SK-N-MC (cell line): ENCODE data around the gene DAB1.

Experiments used
- DNase-seq: peaks from one replicate; pipeline ENCODE4 v3.0.0-alpha.2; 2011; ENCODE audit warnings: low read depth, low spot score
- H3K27ac ChIP-seq: fragments of 200-600 bp; sonication (generic); 2 replicates; pipeline ENCODE4 v1.5.1; 2016; ENCODE audit warnings: mixed run types
- H3K36me3 ChIP-seq: fragments of 200-600 bp; sonication (generic); 2 replicates; pipeline ENCODE4 v1.6.1; 2017; ENCODE audit warnings: antibody characterized with exemption, low read length, mixed read lengths; ENCODE audit not compliant: insufficient read depth
- H3K4me3 ChIP-seq: fragments of 200-600 bp; sonication (generic); 2 replicates; pipeline ENCODE4 v1.5.1; 2016
- H3K9ac ChIP-seq: fragments of 200-600 bp; sonication (generic); 2 replicates; pipeline ENCODE4 v1.8.0; 2017; ENCODE audit warnings: mixed run types, mixed read lengths; ENCODE audit not compliant: insufficient read length
- H3K9me3 ChIP-seq: fragments of 200-600 bp; sonication (generic); 2 replicates; pipeline ENCODE4 v1.6.1; 2017; ENCODE audit warnings: low read depth, mild to moderate bottlenecking, antibody characterized with exemption, low read length, moderate library complexity, mixed read lengths
- EZH2 ChIP-seq: fragments of 200-600 bp; sonication (generic); IDR thresholded peaks from one replicate; pipeline ENCODE4 v1.6.1; 2017; ENCODE audit warnings: antibody characterized with exemption
- FOXP2 ChIP-seq: optimal IDR thresholded peaks from 2 replicates; pipeline ENCODE3; 2011; ENCODE audit warnings: mild to moderate bottlenecking, moderate library complexity; ENCODE audit not compliant: insufficient read depth; ENCODE audit errors: extremely low read length, control extremely low read depth
- POLR2AphosphoS5 ChIP-seq: IDR thresholded peaks from 2 replicates; pipeline ENCODE4 v1.6.1; 2012; ENCODE audit warnings: mild to moderate bottlenecking, low read depth, low read length, borderline replicate concordance

Gene DAB1

GRCh38 chr1:57156907-57157306 is 267.0 kb downstream of the DAB1 start:
- H3K9me3 ChIP-seq = no peaks in the 10 kb centered on the region
- H3K4me3 ChIP-seq = no peak overlapping the region
- no peaks in the 10 kb centered on the region for H3K36me3 ChIP-seq
- no peak overlapping the region for H3K9ac ChIP-seq
- TF ChIP-seq EZH2 = no peak
- no peak for TF ChIP-seq FOXP2
- TF ChIP-seq POLR2AphosphoS5 = no peak
- no peak for DNase-seq
- no peak overlapping the region for H3K27ac ChIP-seq

- DNase-seq = no peak
- no peak for TF ChIP-seq FOXP2
- no peak for TF ChIP-seq POLR2AphosphoS5
- no peak for TF ChIP-seq EZH2
Observed at GRCh38 chr1:57146100-57146499, 277.8 kb downstream of the DAB1 start.

DNA sequence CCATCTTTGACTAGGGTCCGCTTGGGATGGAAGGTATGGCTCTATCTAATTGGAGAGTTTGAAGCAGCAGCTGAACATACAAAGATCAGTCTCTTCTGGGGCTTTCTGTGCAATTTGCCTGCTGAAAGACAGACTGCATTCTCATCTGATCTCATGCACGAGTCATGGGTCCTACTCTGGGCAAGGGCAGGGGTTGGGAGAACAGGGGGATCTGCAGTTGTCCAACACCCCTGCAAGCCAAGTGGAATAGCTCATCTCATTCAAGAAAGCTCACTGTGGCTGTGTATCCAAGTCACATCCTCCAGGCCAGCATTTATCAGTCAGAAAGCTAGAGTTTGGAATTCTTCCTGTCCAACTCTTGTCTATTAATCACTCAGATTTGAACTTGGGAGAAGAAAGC is 280.9 kb downstream of the DAB1 start:
- TF ChIP-seq POLR2AphosphoS5 (no peak), EZH2 (no peak), FOXP2 (no peak)
- no peak for DNase-seq
- Histone ChIP-seq H3K36me3 (no peaks in the 10 kb centered on the region), H3K9me3 (no peaks in the 10 kb centered on the region), H3K27ac (no peak overlapping the region), H3K9ac (no peak overlapping the region), H3K4me3 (no peak overlapping the region)

More at GRCh38 chr1:57146100-57146499, 277.8 kb downstream of the DAB1 start:
- Histone ChIP-seq H3K9me3 (no peaks in the 10 kb centered on the region), H3K27ac (no peak overlapping the region), H3K36me3 (no peaks in the 10 kb centered on the region), H3K9ac (no peak overlapping the region), H3K4me3 (no peak overlapping the region)

- no peak for TF ChIP-seq POLR2AphosphoS5
- TF ChIP-seq FOXP2 = no peak
- TF ChIP-seq EZH2 = no peak
- DNase-seq = no peak
- Histone ChIP-seq H3K9me3 (no peaks in the 10 kb centered on the region), H3K27ac (no peak overlapping the region), H3K9ac (no peak overlapping the region), H3K36me3 (no peaks in the 10 kb centered on the region), H3K4me3 (no peak overlapping the region)
Observed at GRCh38 chr1:57142169-57142568, 281.7 kb downstream of the DAB1 start.

DNA sequence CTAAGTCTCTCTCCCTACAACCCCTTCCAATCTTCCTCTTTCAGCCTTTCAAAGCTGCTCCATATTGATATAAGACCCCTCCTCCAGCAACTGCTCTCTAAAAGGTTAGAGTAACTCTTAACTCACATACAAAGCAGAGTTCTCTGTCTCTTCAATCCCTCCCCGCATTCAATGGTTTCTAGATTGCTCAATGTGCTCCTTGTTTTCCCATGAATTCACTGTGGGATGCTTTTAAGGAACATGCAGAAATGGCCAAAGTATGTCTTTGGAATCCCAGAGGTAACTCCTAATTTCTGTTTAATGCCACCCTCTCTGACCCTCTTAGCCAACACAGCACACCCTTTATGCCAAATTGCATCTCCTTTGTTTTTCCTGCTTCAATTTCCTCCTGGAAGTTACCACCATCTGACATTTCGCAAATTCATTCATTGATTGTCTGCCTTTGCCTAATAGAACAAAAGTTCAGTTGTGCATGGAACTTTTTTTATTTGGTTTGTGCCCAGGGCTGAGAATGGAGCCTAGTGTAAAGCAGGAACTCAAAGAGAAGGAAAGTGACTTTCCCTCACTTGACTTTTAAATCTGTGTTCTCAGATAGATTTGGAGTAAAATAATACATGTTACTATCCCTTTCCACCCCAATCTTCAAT is 285.3 kb downstream of the DAB1 start:
- Histone ChIP-seq H3K36me3 (no peaks in the 10 kb centered on the region), H3K9me3 (no peaks in the 10 kb centered on the region), H3K9ac (no peak overlapping the region), H3K4me3 (no peak overlapping the region), H3K27ac (no peak overlapping the region)
- DNase-seq = no peak
- TF ChIP-seq POLR2AphosphoS5 (no peak), FOXP2 (no peak), EZH2 (no peak)

DNA sequence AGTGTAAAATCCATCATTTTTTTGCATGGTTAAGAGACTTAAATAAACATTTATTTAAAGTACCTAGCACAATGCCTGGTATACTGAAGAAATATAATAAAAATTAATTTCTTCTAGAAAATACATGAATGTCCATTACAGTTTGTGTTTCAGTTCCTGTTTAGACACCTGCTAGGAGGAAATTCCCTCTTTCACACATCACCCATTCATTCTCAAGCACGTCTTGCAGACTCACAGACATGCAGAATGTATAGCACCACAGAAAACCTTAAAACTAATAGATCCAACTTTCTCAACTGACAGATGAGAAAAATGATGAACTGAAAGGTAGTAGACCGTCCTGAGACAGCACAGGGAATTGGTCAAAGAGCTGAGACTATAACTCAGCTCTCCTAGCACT is 285.9 kb downstream of the DAB1 start:
- Histone ChIP-seq H3K9ac (no peak overlapping the region), H3K4me3 (no peak overlapping the region), H3K9me3 (no peaks in the 10 kb centered on the region), H3K36me3 (no peaks in the 10 kb centered on the region), H3K27ac (no peak overlapping the region)
- DNase-seq = no peak
- TF ChIP-seq EZH2 = no peak

GRCh38 chr1:57134803-57135202 is 289.1 kb downstream of the DAB1 start:
- H3K9me3 ChIP-seq = no peaks in the 10 kb centered on the region
- DNase-seq = no peak
- H3K36me3 ChIP-seq = no peaks in the 10 kb centered on the region
- no peak overlapping the region for H3K9ac ChIP-seq
- H3K4me3 ChIP-seq = no peak overlapping the region
- TF ChIP-seq EZH2 (no peak), FOXP2 (no peak), POLR2AphosphoS5 (no peak)
- H3K27ac ChIP-seq = no peak overlapping the region

DNA sequence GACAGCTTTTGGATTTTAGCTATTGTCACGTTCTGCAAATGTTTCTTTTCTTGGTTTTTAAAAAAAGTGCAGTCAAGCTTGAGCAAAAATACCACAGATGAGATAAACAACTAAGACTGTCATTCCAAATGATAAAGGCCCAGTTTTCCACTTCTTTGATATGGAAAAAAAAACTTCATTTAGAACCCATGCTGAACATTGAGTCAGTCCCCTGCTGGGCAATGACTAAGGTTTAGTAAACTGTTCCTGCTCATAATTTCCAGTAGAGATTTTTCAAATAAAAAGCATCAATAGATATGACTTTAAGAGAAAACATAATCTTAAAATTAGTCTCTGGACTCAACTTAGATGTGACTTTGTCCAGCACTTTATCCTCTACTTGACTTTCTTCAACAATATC is 290.2 kb downstream of the DAB1 start:
- H3K9me3 ChIP-seq = no peaks in the 10 kb centered on the region
- TF ChIP-seq EZH2 (no peak), POLR2AphosphoS5 (no peak), FOXP2 (no peak)
- no peak for DNase-seq
- no peak overlapping the region for H3K27ac ChIP-seq
- no peaks in the 10 kb centered on the region for H3K36me3 ChIP-seq
- H3K9ac ChIP-seq = no peak overlapping the region
- no peak overlapping the region for H3K4me3 ChIP-seq

DNA sequence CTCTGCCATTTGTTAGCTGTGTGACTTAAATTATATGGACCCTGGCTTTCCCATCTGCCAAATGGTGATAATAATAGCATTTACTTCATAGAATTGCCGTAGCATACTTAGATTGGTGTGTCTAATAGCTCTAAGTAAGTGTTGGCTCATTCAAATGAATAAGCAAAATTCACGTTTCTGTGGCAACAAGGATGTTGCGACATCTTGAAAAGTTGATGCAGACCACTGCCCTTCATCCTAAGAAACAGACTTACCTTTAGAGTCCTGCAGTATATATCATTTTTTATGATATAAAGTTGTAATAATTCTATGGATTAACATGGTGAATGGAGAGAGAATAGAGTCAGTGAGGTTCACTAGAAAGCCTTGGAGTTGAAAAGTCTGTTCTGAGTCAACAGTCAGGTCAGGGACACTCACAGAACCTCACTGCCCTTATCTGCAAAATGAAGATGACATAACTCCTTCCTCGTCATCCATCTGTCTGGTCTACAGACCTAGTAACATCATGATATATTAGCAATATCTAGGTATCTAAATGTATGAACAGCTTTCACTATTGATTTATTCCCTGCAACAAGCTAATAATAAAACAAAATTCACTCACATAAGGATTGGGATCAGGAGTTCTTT is 290.8 kb downstream of the DAB1 start:
- no peak for DNase-seq
- Histone ChIP-seq H3K27ac (no peak overlapping the region), H3K36me3 (no peaks in the 10 kb centered on the region), H3K4me3 (no peak overlapping the region), H3K9me3 (no peaks in the 10 kb centered on the region), H3K9ac (no peak overlapping the region)
- TF ChIP-seq POLR2AphosphoS5 (no peak), EZH2 (no peak), FOXP2 (no peak)
